ENCODE measurements around the gene SHE.

The SHE gene

DNA sequence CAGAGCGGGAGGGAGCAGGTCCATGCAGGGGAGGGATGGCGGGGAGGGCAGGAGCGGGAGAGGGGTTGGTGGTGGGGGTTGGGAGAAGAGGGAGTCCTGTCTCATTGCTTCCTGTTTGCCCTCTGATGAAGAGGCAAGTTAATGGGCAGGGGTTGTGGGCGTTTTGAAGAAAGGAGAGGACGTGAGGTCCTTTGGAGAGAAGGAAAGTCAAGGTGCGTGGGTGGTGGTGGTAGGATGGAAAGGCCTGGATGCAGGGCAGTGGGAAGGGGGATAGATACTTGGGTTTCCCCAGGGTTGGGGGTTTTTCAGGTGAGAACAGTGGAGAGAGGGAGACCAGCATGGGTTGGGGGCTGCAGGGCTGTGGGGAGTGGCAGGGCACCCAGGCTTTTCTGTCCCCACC is 39.0 kb upstream of the SHE start:
- H3K36me3 ChIP-seq (ENCODE audit: control insufficient read depth in 1 of 2, insufficient read depth in 2 of 2, low read depth in 1 of 2, low read length in 2 of 2) = no peaks in the 10 kb centered on the region
- no peak overlapping the region for H3K4me3 ChIP-seq (ENCODE audit: insufficient read depth in 1 of 2, low read depth in 1 of 2, low read length in 2 of 2)
- H3K9me3 ChIP-seq (ENCODE audit: control insufficient read depth, low read length) = no peaks in the 10 kb centered on the region
- no peak overlapping the region for H2BK120ac ChIP-seq (ENCODE audit: low read depth, low read length)
- no peak overlapping the region for H3K27ac ChIP-seq (ENCODE audit: low read length, poor library complexity, severe bottlenecking)
- no peak overlapping the region for H4K91ac ChIP-seq (ENCODE audit: low read length)
- H3K23ac ChIP-seq (ENCODE audit: low read length in 2 of 2) = no peak overlapping the region
- WGBS = 68% methylated on average over 6 of the region's 6 CpGs
- H3K9ac ChIP-seq (ENCODE audit: low read length) = no peak overlapping the region
- H2BK15ac ChIP-seq (ENCODE audit: low read depth, poor library complexity, severe bottlenecking) = no peak overlapping the region
- no peak overlapping the region for H3K18ac ChIP-seq (ENCODE audit: low read depth in 1 of 2, low read length in 2 of 2)
- H3K14ac ChIP-seq (ENCODE audit: low read length in 2 of 2) = no peak overlapping the region
- DNase-seq = no peak
- H3K79me1 ChIP-seq (replicated peaks; ENCODE audit: low read length, poor library complexity, severe bottlenecking) = no peaks in the 10 kb centered on the region
- no peak overlapping the region for H2AFZ ChIP-seq (ENCODE audit: low read depth, low read length)
- H3K4me1 ChIP-seq (ENCODE audit: control insufficient read depth, insufficient read depth, low read depth, low read length) = no peaks in the 10 kb centered on the region
- H4K8ac ChIP-seq (ENCODE audit: low read length) = no peak overlapping the region
- no peak overlapping the region for H3K4me2 ChIP-seq (ENCODE audit: low read length, poor library complexity, severe bottlenecking)
- no peak overlapping the region for H2AK5ac ChIP-seq (ENCODE audit: low read length, severe bottlenecking)
- H3K27me3 ChIP-seq (ENCODE audit: control insufficient read depth in 1 of 2, insufficient read depth in 1 of 2, low read length in 2 of 2) = peaks cover 58 to 61% of the 10 kb centered on the region in 2 experiments
- H3K4ac ChIP-seq (ENCODE audit: low read depth in 1 of 2, low read length in 2 of 2) = no peak overlapping the region
- H2BK12ac ChIP-seq (ENCODE audit: low read length in 2 of 2) = no peak overlapping the region
- no peak overlapping the region for H2BK5ac ChIP-seq (ENCODE audit: low read depth, low read length, poor library complexity, severe bottlenecking)

GRCh38 chr1:154539486-154540483 is 37.6 kb upstream of the SHE start:
- no peak overlapping the region for H3K14ac ChIP-seq (ENCODE audit: low read length in 2 of 2)
- H3K4ac ChIP-seq (ENCODE audit: low read depth in 1 of 2, low read length in 2 of 2) = no peak overlapping the region
- no peak overlapping the region for H3K9ac ChIP-seq (ENCODE audit: low read length)
- H3K27me3 ChIP-seq (ENCODE audit: control insufficient read depth in 1 of 2, insufficient read depth in 1 of 2, low read length in 2 of 2) = peaks cover 55 to 65% of the 10 kb centered on the region in 2 experiments
- no peak overlapping the region for H3K18ac ChIP-seq (ENCODE audit: low read depth in 1 of 2, low read length in 2 of 2)
- peaks cover 4% of the 10 kb centered on the region for H3K9me3 ChIP-seq (ENCODE audit: control insufficient read depth, low read length)
- no peak overlapping the region for H2BK5ac ChIP-seq (ENCODE audit: low read depth, low read length, poor library complexity, severe bottlenecking)
- DNase-seq = no peak
- no peaks in the 10 kb centered on the region for H3K79me1 ChIP-seq (replicated peaks; ENCODE audit: low read length, poor library complexity, severe bottlenecking)
- H4K8ac ChIP-seq (ENCODE audit: low read length) = no peak overlapping the region
- H3K27ac ChIP-seq (ENCODE audit: low read length, poor library complexity, severe bottlenecking) = no peak overlapping the region
- H2AFZ ChIP-seq (ENCODE audit: low read depth, low read length) = no peak overlapping the region
- no peak overlapping the region for H2BK15ac ChIP-seq (ENCODE audit: low read depth, poor library complexity, severe bottlenecking)
- H2BK12ac ChIP-seq (ENCODE audit: low read length in 2 of 2) = no peak overlapping the region
- no peaks in the 10 kb centered on the region for H3K36me3 ChIP-seq (ENCODE audit: control insufficient read depth in 1 of 2, insufficient read depth in 2 of 2, low read depth in 1 of 2, low read length in 2 of 2)
- H4K91ac ChIP-seq (ENCODE audit: low read length) = no peak overlapping the region
- no peak overlapping the region for H3K4me3 ChIP-seq (ENCODE audit: insufficient read depth in 1 of 2, low read depth in 1 of 2, low read length in 2 of 2)
- H3K4me1 ChIP-seq (ENCODE audit: control insufficient read depth, insufficient read depth, low read depth, low read length) = no peaks in the 10 kb centered on the region
- no peak overlapping the region for H2BK120ac ChIP-seq (ENCODE audit: low read depth, low read length)
- H3K23ac ChIP-seq (ENCODE audit: low read length in 2 of 2) = no peak overlapping the region
- no peak overlapping the region for H3K4me2 ChIP-seq (ENCODE audit: low read length, poor library complexity, severe bottlenecking)
- H2AK5ac ChIP-seq (ENCODE audit: low read length, severe bottlenecking) = no peak overlapping the region
- WGBS = 76% methylated on average over 6 of the region's 9 CpGs

DNA sequence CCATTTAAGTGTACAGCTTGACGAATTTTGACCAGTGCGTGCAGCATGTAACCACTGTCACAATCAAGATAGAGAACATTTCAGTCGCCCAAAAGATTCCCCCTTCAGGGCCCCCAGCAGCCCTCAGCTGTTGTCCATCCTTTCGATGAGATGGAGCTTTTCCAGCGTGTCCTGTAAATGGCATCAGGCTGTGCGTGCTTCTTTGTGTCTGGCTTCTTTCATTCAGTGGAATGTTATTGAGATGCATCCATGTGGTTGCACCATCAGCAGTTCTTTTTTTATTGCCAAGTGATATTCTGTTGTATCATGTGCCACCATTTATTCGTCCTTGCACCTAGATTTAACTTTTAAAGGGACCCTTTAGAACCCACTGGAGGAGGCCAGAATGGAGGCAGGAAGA is 34.4 kb upstream of the SHE start:
- no peak overlapping the region for H3K18ac ChIP-seq (ENCODE audit: low read depth in 1 of 2, low read length in 2 of 2)
- H4K8ac ChIP-seq (ENCODE audit: low read length) = no peak overlapping the region
- H2BK12ac ChIP-seq (ENCODE audit: low read length in 2 of 2) = no peak overlapping the region
- no peak overlapping the region for H3K27ac ChIP-seq (ENCODE audit: low read length, poor library complexity, severe bottlenecking)
- WGBS = 77% methylated on average over 7 of the region's 7 CpGs
- no peaks in the 10 kb centered on the region for H3K36me3 ChIP-seq (ENCODE audit: control insufficient read depth in 1 of 2, insufficient read depth in 2 of 2, low read depth in 1 of 2, low read length in 2 of 2)
- H2BK15ac ChIP-seq (ENCODE audit: low read depth, poor library complexity, severe bottlenecking) = no peak overlapping the region
- H3K79me1 ChIP-seq (replicated peaks; ENCODE audit: low read length, poor library complexity, severe bottlenecking) = no peaks in the 10 kb centered on the region
- H2AK5ac ChIP-seq (ENCODE audit: low read length, severe bottlenecking) = no peak overlapping the region
- H2BK5ac ChIP-seq (ENCODE audit: low read depth, low read length, poor library complexity, severe bottlenecking) = no peak overlapping the region
- H3K4me3 ChIP-seq (ENCODE audit: insufficient read depth in 1 of 2, low read depth in 1 of 2, low read length in 2 of 2) = no peak overlapping the region
- no peak overlapping the region for H4K91ac ChIP-seq (ENCODE audit: low read length)
- no peak overlapping the region for H2AFZ ChIP-seq (ENCODE audit: low read depth, low read length)
- no peak for DNase-seq
- no peak overlapping the region for H2BK120ac ChIP-seq (ENCODE audit: low read depth, low read length)
- no peaks in the 10 kb centered on the region for H3K4me1 ChIP-seq (ENCODE audit: control insufficient read depth, insufficient read depth, low read depth, low read length)
- H3K9ac ChIP-seq (ENCODE audit: low read length) = no peak overlapping the region
- no peak overlapping the region for H3K4me2 ChIP-seq (ENCODE audit: low read length, poor library complexity, severe bottlenecking)
- no peak overlapping the region for H3K23ac ChIP-seq (ENCODE audit: low read length in 2 of 2)
- peaks cover 40 to 41% of the 10 kb centered on the region in 2 experiments for H3K27me3 ChIP-seq (ENCODE audit: control insufficient read depth in 1 of 2, insufficient read depth in 1 of 2, low read length in 2 of 2)
- peaks cover 4% of the 10 kb centered on the region for H3K9me3 ChIP-seq (ENCODE audit: control insufficient read depth, low read length)
- no peak overlapping the region for H3K4ac ChIP-seq (ENCODE audit: low read depth in 1 of 2, low read length in 2 of 2)
- H3K14ac ChIP-seq (ENCODE audit: low read length in 2 of 2) = no peak overlapping the region

- H2BK15ac ChIP-seq (ENCODE audit: low read depth, poor library complexity, severe bottlenecking) = no peak overlapping the region
- no peak for DNase-seq
- 51% methylated on average over 9 of the region's 11 CpGs for WGBS
These were observed 32.0 kb upstream of the SHE start for GRCh38 chr1:154533952-154534844.

More at GRCh38 chr1:154533952-154534844, 32.0 kb upstream of the SHE start:
- H2BK120ac ChIP-seq (ENCODE audit: low read depth, low read length) = no peak overlapping the region
- no peak overlapping the region for H4K8ac ChIP-seq (ENCODE audit: low read length)
- H3K36me3 ChIP-seq (ENCODE audit: control insufficient read depth in 1 of 2, insufficient read depth in 2 of 2, low read depth in 1 of 2, low read length in 2 of 2) = no peaks in the 10 kb centered on the region
- H3K23ac ChIP-seq (ENCODE audit: low read length in 2 of 2) = peak overlapping the region in 1 of 2 experiments; percentile 83
- no peak overlapping the region for H3K14ac ChIP-seq (ENCODE audit: low read length in 2 of 2)
- H3K9me3 ChIP-seq (ENCODE audit: control insufficient read depth, low read length) = peaks cover 4% of the 10 kb centered on the region
- H2BK12ac ChIP-seq (ENCODE audit: low read length in 2 of 2) = no peak overlapping the region
- no peak overlapping the region for H3K4ac ChIP-seq (ENCODE audit: low read depth in 1 of 2, low read length in 2 of 2)
- H3K9ac ChIP-seq (ENCODE audit: low read length) = no peak overlapping the region
- no peak overlapping the region for H2AK5ac ChIP-seq (ENCODE audit: low read length, severe bottlenecking)
- peaks cover 22 to 24% of the 10 kb centered on the region in 2 experiments for H3K27me3 ChIP-seq (ENCODE audit: control insufficient read depth in 1 of 2, insufficient read depth in 1 of 2, low read length in 2 of 2)
- H3K4me1 ChIP-seq (ENCODE audit: control insufficient read depth, insufficient read depth, low read depth, low read length) = no peaks in the 10 kb centered on the region
- H2AFZ ChIP-seq (ENCODE audit: low read depth, low read length) = no peak overlapping the region
- H3K18ac ChIP-seq (ENCODE audit: low read depth in 1 of 2, low read length in 2 of 2) = no peak overlapping the region
- no peak overlapping the region for H3K27ac ChIP-seq (ENCODE audit: low read length, poor library complexity, severe bottlenecking)
- H3K79me1 ChIP-seq (replicated peaks; ENCODE audit: low read length, poor library complexity, severe bottlenecking) = no peaks in the 10 kb centered on the region
- H2BK5ac ChIP-seq (ENCODE audit: low read depth, low read length, poor library complexity, severe bottlenecking) = no peak overlapping the region
- H3K4me3 ChIP-seq (ENCODE audit: insufficient read depth in 1 of 2, low read depth in 1 of 2, low read length in 2 of 2) = no peak overlapping the region
- no peak overlapping the region for H3K4me2 ChIP-seq (ENCODE audit: low read length, poor library complexity, severe bottlenecking)
- H4K91ac ChIP-seq (ENCODE audit: low read length) = no peak overlapping the region
